NCI-H1930 (cell line): ENCODE results near the gene C1S.
"Not testable (repeated sequence)": the region's sequence is repeated elsewhere in the genome, so short reads cannot be mapped to it uniquely, and the experiment has no call there.

Experiments used
- DNase-seq, 2 experiments: peaks; one replicate each; lab custom pipeline; 2025; lab: John Stamatoyannopoulos, UW

Gene C1S

DNA sequence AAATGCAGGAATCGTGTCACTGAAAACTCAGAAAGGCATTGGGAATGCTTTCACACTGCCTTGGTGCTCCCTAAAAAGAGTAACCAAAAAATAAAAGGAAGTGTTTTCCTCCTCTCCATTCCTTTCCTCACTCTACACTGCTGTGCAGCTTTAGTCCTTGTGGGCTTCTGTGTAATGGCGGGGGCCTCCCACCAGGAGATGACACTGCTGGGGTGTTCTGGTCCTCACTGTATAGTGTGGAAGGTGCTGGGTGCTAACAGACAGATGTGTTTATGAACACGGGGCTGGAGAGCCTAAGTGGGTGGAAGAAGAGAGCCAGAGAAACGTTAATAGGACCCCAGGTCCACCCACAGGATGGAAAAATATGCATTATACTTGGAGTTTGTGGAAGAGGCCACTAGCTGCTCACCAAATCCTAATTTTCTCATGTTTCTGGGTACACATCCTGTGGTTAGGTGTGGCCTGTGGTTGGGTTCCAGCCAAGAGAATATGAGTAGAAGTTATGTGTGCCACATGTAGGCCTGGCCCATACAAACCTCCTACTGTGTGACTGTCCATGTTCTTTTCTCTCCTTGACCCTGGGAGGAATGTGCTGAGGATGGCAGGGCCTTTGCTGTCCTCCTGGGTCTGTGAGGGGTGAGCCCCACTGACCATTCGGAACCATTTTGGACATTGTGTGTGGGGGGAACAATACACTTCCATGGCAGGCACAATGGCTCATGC lies 14.0 kb upstream of the C1S start:
- DNase-seq: no peak

DNA sequence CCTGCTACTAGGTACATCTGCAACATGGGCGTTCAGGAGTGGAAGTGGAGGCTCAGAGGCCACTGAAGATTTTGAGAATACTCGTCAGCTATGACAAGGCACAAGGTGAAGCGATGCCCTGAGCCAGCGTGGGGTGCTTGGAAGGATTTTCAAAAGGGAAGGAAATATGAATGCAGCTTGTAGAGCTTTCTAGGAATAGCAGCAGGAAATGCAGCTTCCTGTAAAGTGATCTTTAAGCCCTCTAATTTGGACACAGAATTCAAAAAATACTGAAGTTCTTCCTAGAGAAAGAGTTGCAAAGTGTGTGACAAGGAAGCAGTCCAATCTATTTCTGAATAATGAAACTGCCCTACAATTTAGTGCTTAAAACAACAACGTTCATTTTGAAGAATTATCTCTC lies 13.2 kb upstream of the C1S start:
- no peak for DNase-seq

DNA sequence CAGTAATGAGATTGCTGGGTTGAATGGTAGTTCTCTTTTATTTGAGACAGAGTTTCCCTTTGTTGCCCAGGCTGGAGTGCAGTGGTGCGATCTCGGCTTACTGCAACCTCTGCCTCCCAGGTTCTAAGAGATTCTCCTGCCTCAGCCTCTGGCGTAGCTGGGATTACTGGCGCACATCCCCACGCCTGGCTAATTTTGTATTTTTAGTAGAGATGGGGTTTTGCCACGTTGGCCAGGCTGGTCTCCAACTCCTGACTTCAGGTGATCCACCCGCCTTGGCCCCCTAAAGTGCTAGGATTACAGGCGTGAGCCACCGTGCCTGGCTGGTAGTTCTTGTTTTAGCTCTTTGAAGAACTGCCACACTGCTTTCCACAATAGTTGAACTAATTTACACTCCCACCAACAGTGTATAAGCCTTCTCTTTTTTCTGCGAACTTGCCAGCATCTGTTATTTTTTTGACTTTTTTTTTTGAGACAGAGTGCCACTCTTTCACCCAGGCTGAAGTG lies 11.0 kb upstream of the C1S start:
- DNase-seq: not testable (repeated sequence)

DNA sequence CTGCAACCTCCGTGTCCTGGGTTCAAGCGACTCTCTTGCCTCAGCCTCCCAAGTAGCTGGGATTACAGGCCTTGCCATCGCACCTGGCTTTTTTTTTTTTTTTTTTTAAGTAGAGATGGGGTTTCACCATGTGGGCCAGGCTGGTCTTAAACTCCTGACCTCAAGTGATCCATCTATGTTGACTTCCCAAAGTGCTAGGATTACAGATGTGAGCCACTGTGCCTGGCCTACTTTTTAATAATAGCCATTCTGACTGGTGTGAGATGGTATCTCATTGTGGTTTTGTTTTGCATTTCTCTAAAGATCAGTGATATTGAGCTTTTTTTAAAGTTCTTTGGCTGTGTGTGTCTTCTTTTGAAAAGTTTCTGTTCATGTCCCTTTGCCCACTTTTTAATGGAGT lies 10.5 kb upstream of the C1S start:
- DNase-seq: not testable (repeated sequence)

DNA sequence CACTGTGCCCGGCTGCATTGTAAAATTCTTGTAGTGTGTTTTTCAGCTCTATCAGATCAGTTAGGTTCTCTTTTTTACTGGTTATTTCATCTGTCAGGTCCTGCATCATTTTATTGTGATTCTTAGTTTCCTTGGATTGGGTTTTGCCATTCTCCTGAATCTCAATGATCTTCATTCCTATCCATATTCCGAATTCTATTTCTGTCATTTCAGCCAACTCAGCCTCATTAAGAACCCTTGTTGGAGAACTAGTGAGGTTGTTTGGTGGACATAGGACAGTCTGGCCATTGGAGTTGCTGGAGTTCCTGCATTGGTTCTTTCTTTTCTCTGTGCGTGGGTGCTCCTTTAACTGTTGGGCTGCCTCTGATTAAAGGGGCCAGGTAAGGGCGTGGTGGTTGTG lies 5.6 kb upstream of the C1S start:
- no peak for DNase-seq

DNA sequence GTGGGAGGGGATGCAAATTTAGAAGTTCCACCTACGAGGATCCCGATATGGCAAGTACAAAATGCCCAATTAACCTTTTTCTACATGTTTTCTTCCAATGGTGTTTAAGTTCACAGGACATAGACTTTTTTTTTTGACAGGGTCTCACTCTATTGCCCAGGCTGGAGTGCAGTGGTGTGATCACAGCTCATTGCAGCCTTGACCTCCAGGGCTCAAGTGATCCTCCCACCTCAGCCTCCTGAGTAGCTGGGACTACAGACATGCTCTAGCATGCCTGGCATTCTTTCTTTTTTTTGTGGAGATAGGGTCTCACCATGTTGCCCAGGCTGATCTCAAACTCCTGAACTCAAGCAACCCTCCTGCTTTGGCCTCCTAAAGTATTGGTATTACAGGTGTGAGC lies 4.8 kb upstream of the C1S start:
- DNase-seq: not testable (repeated sequence)

DNA sequence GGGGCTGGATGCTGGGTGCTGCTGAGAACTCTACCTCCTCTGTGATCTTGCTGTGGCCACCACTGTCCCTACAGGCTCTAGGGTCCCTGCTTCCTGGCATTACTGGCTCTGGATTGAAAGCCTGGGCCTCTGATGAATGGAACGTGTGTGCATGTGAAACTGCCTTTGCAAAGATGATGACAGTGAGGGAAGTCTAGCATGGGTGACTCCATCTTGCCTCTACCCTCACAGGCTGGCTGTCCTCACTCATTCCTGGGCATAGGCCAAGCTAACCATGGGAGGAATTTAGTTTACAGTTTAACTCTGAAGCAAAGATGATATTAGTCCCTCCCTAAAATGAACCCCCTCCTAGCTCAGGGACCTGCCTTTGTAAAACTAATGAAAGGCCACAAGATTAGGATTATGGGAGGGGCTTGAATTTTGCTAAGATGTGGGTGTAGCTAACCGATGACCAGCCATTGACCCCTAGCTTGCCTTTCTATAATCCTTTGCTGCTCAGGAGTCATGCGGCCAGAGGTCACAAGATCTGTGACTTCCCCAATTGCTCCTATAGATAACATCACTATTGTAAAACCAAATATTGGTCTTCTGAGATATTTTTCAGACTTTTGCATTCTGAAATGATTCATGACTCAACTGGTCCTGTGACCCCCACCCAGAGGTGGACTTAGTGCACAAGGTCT lies 2.2 kb upstream of the C1S start:
- no peak for DNase-seq

DNA sequence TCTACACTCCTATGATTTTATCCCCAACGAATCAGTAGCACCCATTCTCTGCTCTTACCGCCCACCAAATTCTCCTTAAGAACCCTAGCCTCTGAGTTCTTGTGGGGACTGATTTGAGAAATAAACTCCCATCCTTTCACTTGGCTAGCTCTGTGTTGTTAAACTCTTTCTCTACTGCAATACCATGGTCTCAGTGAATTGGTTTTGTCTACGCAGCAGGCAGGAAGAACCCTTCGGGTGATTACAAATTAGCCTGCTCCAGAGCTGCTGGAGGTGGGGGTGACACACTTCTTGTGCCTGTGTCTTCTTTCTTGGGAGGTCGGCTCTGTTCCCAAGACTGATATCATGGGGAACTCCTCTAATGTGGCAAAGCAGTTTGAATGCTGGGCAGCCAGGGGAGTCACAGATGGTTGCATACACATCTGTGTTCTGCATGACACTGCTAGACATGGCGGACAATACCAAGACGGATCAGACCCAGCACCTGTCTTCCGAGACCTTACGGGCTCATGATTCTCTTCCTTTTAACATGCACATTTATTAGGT lies 1.6 kb upstream of the C1S start:
- no peak for DNase-seq

DNA sequence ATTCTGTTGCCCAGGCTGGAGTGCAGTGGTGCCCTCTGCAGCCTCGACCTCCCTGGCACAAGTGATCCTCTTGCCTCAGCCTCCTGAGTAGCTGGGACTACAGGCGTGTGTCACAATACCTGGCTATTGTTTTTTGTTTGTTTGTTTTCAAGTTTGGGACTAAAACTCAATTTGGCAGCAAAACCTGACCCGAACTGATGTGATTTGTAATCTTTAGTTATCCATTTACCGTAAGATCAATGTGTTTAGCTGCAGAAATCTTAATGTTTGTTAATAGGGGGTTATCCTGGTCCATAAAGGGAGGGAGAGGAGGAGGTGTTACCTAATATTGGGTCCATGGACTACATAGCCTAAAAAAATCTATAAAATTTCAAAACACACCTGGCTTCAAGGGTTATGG lies 738 bp upstream of the C1S start:
- no peak for DNase-seq

DNA sequence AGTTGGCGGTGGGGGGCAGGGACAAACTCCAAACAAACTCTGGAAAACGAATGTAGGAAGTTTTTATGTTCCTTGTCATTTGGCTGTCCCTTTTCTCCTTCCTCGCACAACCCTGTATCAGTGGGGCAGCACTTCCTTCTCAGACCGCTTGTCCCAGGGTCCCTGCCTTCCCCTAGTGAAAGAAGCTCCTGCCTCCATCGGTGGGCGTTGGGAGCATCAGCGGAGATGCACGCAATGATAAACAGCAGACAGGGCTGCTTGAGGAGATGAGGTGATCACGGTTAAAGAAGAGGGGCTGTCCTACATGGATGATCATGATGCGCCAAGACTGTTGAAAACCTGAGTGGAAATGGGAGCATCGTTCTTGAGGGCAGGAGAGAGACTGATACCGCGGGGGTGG lies 620 bp downstream of the C1S start:
- no peak for DNase-seq

DNA sequence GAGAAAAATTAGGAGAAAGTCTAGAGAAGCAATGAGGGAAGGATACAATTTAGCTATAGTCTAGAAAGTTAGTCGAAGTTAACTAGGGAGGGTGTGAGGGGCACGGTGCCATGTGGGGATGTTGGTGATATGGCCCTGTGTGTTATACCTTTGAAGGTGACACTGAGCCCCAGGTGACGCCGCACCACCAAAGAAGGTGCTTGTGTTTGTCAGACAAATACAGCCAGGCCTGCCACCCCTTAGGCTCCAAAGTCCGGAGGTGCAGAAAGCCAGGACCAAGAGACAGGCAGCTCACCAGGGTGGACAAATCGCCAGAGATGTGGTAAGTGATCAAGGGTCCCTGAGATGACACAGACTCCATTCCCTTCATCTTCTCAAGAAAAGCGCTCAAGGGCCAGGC lies 1.1 kb downstream of the C1S start:
- no peak for DNase-seq

DNA sequence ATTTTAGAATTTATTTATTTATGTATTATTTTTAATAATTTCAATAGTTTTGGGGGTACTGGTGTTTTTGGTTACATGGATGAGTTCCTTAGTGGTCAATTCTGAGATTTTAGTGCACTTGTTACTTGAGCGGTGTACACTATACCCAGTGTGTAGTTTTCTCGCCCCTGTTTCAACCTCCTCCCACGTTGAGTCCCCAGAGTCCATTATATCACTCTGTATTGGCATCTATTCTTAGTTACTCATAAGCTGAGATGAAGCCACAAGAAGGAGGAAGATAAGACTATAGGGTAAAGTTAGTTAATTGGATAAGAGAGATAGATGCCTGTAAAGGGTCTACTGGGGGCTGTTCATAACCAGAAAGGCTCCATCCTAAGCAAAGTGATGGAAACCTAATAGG lies 4.0 kb downstream of the C1S start:
- no peak for DNase-seq

DNA sequence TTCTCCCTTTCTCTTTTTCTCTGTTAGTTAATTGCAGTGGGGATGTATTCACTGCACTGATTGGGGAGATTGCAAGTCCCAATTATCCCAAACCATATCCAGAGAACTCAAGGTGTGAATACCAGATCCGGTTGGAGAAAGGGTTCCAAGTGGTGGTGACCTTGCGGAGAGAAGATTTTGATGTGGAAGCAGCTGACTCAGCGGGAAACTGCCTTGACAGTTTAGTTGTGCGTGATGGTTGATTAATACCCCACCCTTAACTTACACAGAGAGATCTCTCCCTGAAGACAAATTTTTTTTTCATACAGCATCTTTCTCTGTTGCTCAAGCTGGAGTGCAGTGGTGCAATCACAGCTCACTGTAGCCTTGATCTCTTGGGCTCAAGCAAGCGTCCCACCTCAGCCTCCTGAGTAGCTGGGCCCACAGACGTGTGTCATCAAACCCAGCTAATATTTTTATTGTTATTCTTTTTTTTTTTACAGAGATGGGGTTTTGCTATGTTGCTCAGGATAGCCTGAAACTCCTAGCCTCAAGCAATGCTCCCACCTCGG lies 4.6 kb downstream of the C1S start:
- no peak for DNase-seq

DNA sequence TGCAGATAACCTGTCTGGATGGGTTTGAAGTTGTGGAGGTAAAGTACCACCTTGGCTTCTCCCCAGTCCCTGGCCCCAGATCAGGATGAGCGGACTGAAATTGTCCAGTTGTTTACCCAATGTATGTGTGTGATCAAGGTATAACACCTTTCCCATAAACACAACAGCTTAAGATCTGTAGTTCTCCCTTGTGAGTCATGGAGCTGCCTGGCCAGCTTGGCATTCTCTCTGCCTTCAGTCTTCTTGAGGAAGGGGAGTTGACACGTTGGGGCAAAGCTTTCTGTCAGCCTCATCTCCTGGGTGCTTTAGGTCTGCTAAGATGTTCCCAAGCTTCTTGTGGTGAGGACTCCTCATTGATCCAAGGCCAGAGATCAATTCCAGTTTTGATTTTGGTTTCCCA lies 6.1 kb downstream of the C1S start:
- DNase-seq: no peak

DNA sequence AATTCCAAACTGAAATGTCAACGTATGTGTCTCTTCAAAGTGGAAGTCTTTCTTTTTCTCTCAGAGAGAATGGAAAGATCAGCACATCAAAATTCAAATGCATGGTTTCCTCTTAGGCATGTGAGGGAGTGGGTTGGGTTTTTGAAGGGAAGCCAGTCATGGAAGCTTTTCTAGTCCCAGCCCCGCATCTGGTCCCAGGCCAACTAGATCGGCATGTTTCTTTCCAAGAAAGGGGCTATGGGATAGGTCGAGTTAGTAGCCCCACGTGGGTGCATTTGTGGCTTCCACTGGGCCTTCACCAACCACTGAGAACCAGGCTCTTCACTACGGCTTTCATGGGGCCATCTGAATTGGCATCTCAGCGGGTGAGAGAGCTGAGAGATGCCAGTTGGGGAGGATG lies 6.6 kb downstream of the C1S start:
- DNase-seq: no peak

DNA sequence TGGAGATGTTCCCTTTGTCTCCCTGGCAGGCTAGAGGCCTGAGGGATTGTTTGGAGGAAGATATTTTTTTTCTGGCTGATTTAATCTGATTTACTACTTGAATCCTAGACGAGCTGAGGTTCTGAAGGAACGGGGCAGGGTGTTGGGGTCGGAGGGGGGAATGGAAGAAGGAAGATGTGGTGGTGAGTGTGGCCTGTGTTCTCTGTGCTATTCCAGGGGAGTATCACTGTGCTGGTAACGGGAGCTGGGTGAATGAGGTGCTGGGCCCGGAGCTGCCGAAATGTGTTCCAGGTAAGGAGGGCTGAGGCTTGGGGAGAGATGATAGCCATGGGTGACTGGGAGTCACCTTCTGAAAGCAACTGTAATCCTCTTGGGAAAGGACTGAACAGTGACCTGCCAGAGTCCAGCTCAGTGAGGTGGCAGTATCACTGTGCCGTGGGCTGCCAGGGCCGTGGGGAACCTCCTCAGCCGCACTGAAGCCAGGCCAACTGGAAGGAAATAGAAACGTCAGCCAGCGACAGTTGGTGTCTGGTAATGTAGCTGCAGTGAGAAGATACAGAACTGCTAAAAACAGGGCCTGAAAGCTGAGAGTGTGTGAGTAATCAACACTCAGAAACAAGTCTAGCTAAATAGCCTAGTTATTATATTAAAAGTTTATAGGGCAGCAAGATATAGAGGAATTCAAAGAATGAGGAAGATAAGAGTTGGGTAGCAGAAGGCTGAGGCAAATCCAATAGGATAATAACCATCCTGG lies 7.9 kb downstream of the C1S start:
- no peak for DNase-seq

DNA sequence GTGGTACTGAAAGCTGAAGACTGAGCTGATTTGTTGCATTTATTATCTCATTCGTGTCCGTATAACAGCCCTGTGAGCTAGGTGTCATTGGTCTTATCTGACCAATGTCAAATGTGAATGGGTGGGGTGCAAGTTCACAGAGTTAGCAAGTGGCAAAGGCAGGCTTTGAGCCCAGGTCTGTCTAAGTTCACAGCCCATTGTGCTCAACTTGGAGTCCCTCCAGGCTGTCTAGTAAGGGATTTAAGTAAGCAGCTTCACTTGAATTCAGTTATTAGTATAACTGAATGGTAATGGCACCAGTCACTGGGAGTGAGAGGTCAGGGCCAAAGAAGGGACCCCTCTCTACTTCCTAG lies 8.5 kb downstream of the C1S start:
- DNase-seq: no peak

DNA sequence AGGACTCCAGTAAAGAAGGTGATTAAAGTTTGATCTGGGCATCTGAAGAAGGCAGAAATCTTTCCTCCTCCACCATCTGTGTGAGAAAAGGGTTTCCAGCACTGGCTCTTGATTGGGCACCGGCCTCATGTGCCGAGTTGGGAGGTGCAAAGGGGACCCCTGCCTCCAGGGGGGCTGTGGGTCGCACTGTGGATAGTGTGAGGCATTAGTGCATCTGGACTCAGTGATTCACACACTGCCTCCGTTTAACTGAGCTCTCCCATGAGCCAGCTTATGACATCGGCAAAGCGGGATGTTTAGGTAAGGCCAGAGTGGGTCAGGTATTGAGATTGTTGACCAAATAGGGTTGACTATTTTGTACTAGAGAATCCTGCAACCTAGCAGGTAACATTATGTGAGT lies 8.9 kb downstream of the C1S start:
- DNase-seq: no peak

DNA sequence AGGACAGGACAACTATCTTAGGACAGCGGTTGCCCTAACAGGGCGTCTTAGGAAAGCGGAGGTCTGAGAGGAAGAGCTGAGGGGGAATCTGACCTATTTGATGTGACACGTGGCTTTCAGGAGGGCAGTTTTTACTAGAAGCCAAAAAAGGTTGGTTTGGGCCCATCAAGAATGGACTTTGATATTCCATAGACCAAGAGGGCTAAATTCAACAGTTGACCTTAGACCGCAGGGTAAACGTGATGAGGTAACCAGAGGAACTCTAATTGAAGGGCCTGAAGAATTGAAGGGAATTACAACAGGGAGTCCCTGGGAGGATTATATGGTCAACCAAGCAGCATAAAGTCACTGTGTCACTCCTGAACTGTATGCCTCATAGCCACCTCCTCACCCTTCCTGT lies 11.5 kb downstream of the C1S start:
- DNase-seq: no peak

DNA sequence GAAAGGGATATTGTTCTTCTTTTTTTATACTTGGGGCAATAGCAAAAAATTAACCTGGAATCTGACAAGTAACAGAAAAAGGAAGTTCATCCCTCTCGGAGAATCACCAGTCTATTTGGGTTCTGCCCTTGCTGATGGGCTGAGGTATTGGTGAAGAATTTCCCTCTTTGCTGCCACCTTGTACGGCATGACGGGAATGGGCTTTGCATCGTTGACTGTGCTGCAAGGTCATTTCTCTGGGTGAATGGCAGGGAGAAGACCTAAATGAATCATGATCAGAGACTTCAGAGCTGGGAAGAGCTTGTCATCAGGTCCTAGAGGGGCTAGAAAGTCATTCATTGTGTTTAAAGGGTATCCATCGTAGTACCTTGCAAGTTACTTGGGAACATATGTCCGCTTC lies 12.0 kb downstream of the C1S start:
- DNase-seq: no peak

DNA sequence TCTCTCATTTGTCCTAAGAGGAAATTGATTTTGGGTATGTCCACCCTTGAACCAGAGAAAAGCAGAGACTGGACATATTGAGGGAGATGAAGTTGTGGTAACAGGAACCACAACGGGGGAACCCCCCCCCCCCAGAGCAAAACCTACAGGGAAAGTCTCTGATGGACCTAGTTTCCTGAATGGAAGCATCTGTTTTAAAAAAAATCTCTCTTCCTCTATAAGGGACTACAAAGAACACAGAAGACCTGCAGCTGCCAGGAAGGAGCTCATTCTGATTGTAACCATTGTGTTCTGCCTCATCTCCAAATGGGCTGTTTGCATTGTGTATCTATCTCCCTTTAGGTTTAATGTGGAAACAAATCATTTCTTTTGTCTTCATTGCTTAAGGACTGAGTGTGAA lies 13.4 kb downstream of the C1S start:
- peak in 1 of 2 experiments; percentile 47 for DNase-seq

DNA sequence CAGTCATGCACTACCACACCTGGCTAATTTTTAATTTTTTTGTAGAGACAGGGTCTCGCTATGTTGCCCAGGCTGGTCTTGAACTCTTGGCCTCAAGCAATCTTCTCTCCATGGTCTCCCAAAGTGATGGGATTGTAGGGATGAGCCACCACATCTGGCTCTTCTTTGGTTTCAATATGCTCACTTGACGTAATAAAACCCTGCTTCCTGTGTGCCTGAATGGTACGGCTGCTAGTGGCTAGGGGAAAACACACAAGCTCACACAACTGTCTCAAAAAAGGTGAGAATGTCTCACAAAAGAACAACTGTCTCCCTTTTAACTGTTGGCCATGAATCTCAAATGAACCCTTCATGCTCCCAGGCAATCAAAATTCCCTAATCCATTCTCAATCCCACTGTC lies 15.0 kb downstream of the C1S start:
- no peak for DNase-seq

DNA sequence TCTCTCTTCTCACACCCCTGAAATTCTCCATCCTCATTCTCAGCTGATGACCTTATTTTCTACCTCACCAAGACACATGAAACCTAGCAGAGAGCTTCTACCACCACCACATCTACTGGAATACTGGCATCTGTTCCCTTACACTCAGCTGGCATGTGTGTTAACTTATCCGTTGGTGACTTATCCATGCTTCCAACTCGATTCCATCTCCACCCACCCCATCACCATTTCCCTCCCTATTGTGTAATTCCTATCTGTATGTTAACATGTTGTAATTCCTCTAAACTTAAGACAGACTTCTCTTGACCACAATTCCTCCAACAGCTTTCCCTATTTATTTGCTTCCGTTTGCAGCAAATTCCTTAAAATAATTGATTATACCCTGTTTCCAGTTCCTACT lies 15.4 kb downstream of the C1S start:
- DNase-seq: no peak
